Mesenchymal stem cell (in vitro differentiated cells and primary cell): ENCODE data around the gene NRG2.

Experiments used
- DNase-seq: peaks from one replicate; pipeline ENCODE4 v3.0.0-alpha.2; 2013
- H2AFZ ChIP-seq: one replicate; pipeline ENCODE4 v1.6.1; 2013; ENCODE audit warnings: low read depth, mild to moderate bottlenecking, control low read depth, inconsistent platforms, low read length, moderate library complexity
- H2AK5ac ChIP-seq: 2 replicates; pipeline ENCODE4 v1.6.1; 2013; ENCODE audit warnings: low read length, moderate library complexity, mild to moderate bottlenecking, inconsistent platforms; ENCODE audit not compliant: severe bottlenecking
- H2BK120ac ChIP-seq: one replicate; pipeline ENCODE4 v1.6.1; 2013; ENCODE audit warnings: low read depth, mild to moderate bottlenecking, inconsistent platforms, low read length, moderate library complexity
- H2BK12ac ChIP-seq, 2 experiments: one replicate each; pipeline ENCODE4 v1.6.1; 2013; ENCODE audit warnings: inconsistent platforms in 2 of 2, low read length in 2 of 2, mild to moderate bottlenecking in 2 of 2, moderate library complexity in 2 of 2, control low read depth in 1 of 2
- H2BK15ac ChIP-seq: one replicate; pipeline ENCODE4 v1.6.1; 2013; ENCODE audit warnings: mild to moderate bottlenecking, low read depth, inconsistent platforms; ENCODE audit not compliant: poor library complexity, severe bottlenecking
- H2BK5ac ChIP-seq: 2 replicates; pipeline ENCODE4 v1.6.1; 2013; ENCODE audit warnings: low read depth, mild to moderate bottlenecking, low read length, control low read depth, inconsistent platforms; ENCODE audit not compliant: poor library complexity, severe bottlenecking
- H3K14ac ChIP-seq, 2 experiments: one replicate each; pipeline ENCODE4 v1.6.1; 2013; ENCODE audit warnings: inconsistent platforms in 2 of 2, low read length in 2 of 2, control low read depth in 1 of 2, mild to moderate bottlenecking in 1 of 2, moderate library complexity in 1 of 2
- H3K18ac ChIP-seq, 2 experiments: one replicate each; pipeline ENCODE4 v1.6.1; 2013; ENCODE audit warnings: inconsistent platforms in 2 of 2, low read length in 2 of 2, control low read depth in 1 of 2, low read depth in 1 of 2, mild to moderate bottlenecking in 1 of 2
- H3K23ac ChIP-seq, 2 experiments: one replicate each; pipeline ENCODE4 v1.6.1; 2013; ENCODE audit warnings: inconsistent platforms in 2 of 2, low read length in 2 of 2, mild to moderate bottlenecking in 2 of 2, moderate library complexity in 2 of 2, control low read depth in 1 of 2
- H3K27ac ChIP-seq: 2 replicates; pipeline ENCODE4 v1.5.1; 2013; ENCODE audit warnings: mild to moderate bottlenecking, moderate library complexity, low read length, control low read depth, inconsistent platforms; ENCODE audit not compliant: poor library complexity, severe bottlenecking
- H3K27me3 ChIP-seq, 2 experiments: 2 replicates each; pipeline versions ENCODE4 v1.6.1 to v1.7.0; 2013; ENCODE audit warnings: low read length in 2 of 2, mild to moderate bottlenecking in 2 of 2, moderate library complexity in 2 of 2, control low read depth in 1 of 2, inconsistent platforms in 1 of 2; ENCODE audit not compliant: control insufficient read depth in 1 of 2, insufficient read depth in 1 of 2
- H3K36me3 ChIP-seq, 2 experiments: 2 replicates each; pipeline versions ENCODE4 v1.6.1 to v1.7.0; 2013; ENCODE audit warnings: low read length in 2 of 2, control low read depth in 1 of 2, inconsistent platforms in 1 of 2, low read depth in 1 of 2, mild to moderate bottlenecking in 1 of 2; ENCODE audit not compliant: insufficient read depth in 2 of 2, control insufficient read depth in 1 of 2
- H3K4ac ChIP-seq, 2 experiments: one replicate each; pipeline ENCODE4 v1.6.1; 2013; ENCODE audit warnings: inconsistent platforms in 2 of 2, low read length in 2 of 2, mild to moderate bottlenecking in 2 of 2, moderate library complexity in 2 of 2, control low read depth in 1 of 2, low read depth in 1 of 2
- H3K4me1 ChIP-seq: 2 replicates; pipeline ENCODE4 v1.6.1; 2013; ENCODE audit warnings: low read depth, low read length, control low read depth; ENCODE audit not compliant: control insufficient read depth, insufficient read depth
- H3K4me2 ChIP-seq: 2 replicates; pipeline ENCODE4 v1.6.1; 2013; ENCODE audit warnings: low read length, mild to moderate bottlenecking, inconsistent platforms; ENCODE audit not compliant: poor library complexity, severe bottlenecking
- H3K4me3 ChIP-seq, 2 experiments: 2 replicates each; pipeline versions ENCODE4 v1.5.1 to v1.7.0; 2013; ENCODE audit warnings: low read length in 2 of 2, mild to moderate bottlenecking in 2 of 2, control low read depth in 1 of 2, low read depth in 1 of 2; ENCODE audit not compliant: insufficient read depth in 1 of 2
- H3K79me1 ChIP-seq: replicated peaks from 2 replicates; pipeline ENCODE4 v1.6.1; 2013; ENCODE audit warnings: mild to moderate bottlenecking, control low read depth, low read length, inconsistent platforms; ENCODE audit not compliant: poor library complexity, severe bottlenecking
- H3K9ac ChIP-seq: 2 replicates; pipeline ENCODE4 v1.7.0; 2013; ENCODE audit warnings: mild to moderate bottlenecking, low read length, moderate library complexity
- H3K9me3 ChIP-seq: 2 replicates; pipeline ENCODE4 v1.7.0; 2013; ENCODE audit warnings: mild to moderate bottlenecking, low read length; ENCODE audit not compliant: control insufficient read depth
- H4K8ac ChIP-seq: one replicate; pipeline ENCODE4 v1.6.1; 2013; ENCODE audit warnings: inconsistent platforms, mild to moderate bottlenecking, low read length, moderate library complexity
- H4K91ac ChIP-seq: one replicate; pipeline ENCODE4 v1.6.1; 2013; ENCODE audit warnings: mild to moderate bottlenecking, low read length, inconsistent platforms
- WGBS: methylation state at CpG from one replicate; pipeline ENCODE4 v1.1.7; 2013; ENCODE audit warnings: mixed read lengths; 5-methylcytosine and 5-hydroxymethylcytosine counted together

The NRG2 gene

GRCh38 chr5:139926797-139927503 lies 116.1 kb downstream of the NRG2 start:
- no peak overlapping the region for H4K91ac ChIP-seq
- no peak overlapping the region for H3K18ac ChIP-seq
- H4K8ac ChIP-seq, result no peak overlapping the region
- DNase-seq, result no peak
- H3K36me3 ChIP-seq, result no peaks in the 10 kb centered on the region
- H3K79me1 ChIP-seq, result no peaks in the 10 kb centered on the region
- no peak overlapping the region for H3K4ac ChIP-seq
- no peak overlapping the region for H2BK12ac ChIP-seq
- peak overlapping the region; percentile 16 for H2BK15ac ChIP-seq
- no peak overlapping the region for H3K27ac ChIP-seq
- no peak overlapping the region for H3K23ac ChIP-seq
- 61% methylated on average over 3 of the region's 3 CpGs for WGBS
- H3K4me3 ChIP-seq, result no peak overlapping the region
- H3K4me2 ChIP-seq, result no peak overlapping the region
- H3K27me3 ChIP-seq, result peaks cover 18 to 72% of the 10 kb centered on the region in 2 experiments
- no peak overlapping the region for H2AK5ac ChIP-seq
- H2BK5ac ChIP-seq, result no peak overlapping the region
- H3K4me1 ChIP-seq, result no peaks in the 10 kb centered on the region
- H3K9me3 ChIP-seq, result no peaks in the 10 kb centered on the region
- no peak overlapping the region for H3K14ac ChIP-seq
- no peak overlapping the region for H2BK120ac ChIP-seq
- H2AFZ ChIP-seq, result no peak overlapping the region
- no peak overlapping the region for H3K9ac ChIP-seq

- no peak overlapping the region for H3K18ac ChIP-seq
- peak overlapping the region in 1 of 2 experiments; percentile 14 for H3K14ac ChIP-seq
- H3K4me3 ChIP-seq, result no peak overlapping the region
- H3K9me3 ChIP-seq, result no peaks in the 10 kb centered on the region
- H3K4me1 ChIP-seq, result no peaks in the 10 kb centered on the region
- no peak overlapping the region for H3K27ac ChIP-seq
- no peaks in the 10 kb centered on the region for H3K79me1 ChIP-seq
- H2BK15ac ChIP-seq, result no peak overlapping the region
- H3K27me3 ChIP-seq, result peaks cover 18 to 73% of the 10 kb centered on the region in 2 experiments
- H2AFZ ChIP-seq, result peak overlapping the region; percentile 7
- no peak overlapping the region for H2BK12ac ChIP-seq
- H2BK5ac ChIP-seq, result no peak overlapping the region
- no peak overlapping the region for H3K23ac ChIP-seq
- WGBS, result 82% methylated on average over 7 of the region's 9 CpGs
- no peak overlapping the region for H2BK120ac ChIP-seq
- H4K8ac ChIP-seq, result no peak overlapping the region
- H3K4me2 ChIP-seq, result no peak overlapping the region
- no peak for DNase-seq
- no peaks in the 10 kb centered on the region for H3K36me3 ChIP-seq
- H3K9ac ChIP-seq, result no peak overlapping the region
- no peak overlapping the region for H2AK5ac ChIP-seq
- no peak overlapping the region for H3K4ac ChIP-seq
- no peak overlapping the region for H4K91ac ChIP-seq
These were observed 117.2 kb downstream of the NRG2 start for GRCh38 chr5:139925650-139926640.

GRCh38 chr5:139925216-139925562 lies 117.9 kb downstream of the NRG2 start:
- Histone ChIP-seq H3K79me1 (no peaks in the 10 kb centered on the region), H4K91ac (no peak overlapping the region), H3K27ac (no peak overlapping the region), H3K27me3 (peaks cover 13 to 70% of the 10 kb centered on the region in 2 experiments), H2BK12ac (no peak overlapping the region), H2AK5ac (no peak overlapping the region), H3K18ac (no peak overlapping the region), H2BK15ac (no peak overlapping the region), H3K9me3 (no peaks in the 10 kb centered on the region), H3K36me3 (no peaks in the 10 kb centered on the region), H3K23ac (no peak overlapping the region), H3K4me1 (no peaks in the 10 kb centered on the region), H3K4ac (no peak overlapping the region), H2AFZ (no peak overlapping the region), H3K14ac (no peak overlapping the region), H3K9ac (no peak overlapping the region), H2BK5ac (no peak overlapping the region), H3K4me2 (no peak overlapping the region), H4K8ac (no peak overlapping the region), H3K4me3 (no peak overlapping the region), H2BK120ac (no peak overlapping the region)
- 89% methylated on average over 5 of the region's 6 CpGs for WGBS
- no peak for DNase-seq
